ENCODE results near the gene MPP2. TPM values are rescaled to one million over a fixed set of nuclear protein-coding genes. Genes with fewer than 3 reads are reported as not detected.
A peak's percentile ranks its signal among the peaks of the same experiment; 100 is the strongest.
"Not testable (repeated sequence)": the region's sequence is repeated elsewhere in the genome, so short reads cannot be mapped to it uniquely, and the experiment has no call there.

Gene MPP2
- total RNA-seq, 1 experiment from 2014 or later = 0.74 TPM

DNA sequence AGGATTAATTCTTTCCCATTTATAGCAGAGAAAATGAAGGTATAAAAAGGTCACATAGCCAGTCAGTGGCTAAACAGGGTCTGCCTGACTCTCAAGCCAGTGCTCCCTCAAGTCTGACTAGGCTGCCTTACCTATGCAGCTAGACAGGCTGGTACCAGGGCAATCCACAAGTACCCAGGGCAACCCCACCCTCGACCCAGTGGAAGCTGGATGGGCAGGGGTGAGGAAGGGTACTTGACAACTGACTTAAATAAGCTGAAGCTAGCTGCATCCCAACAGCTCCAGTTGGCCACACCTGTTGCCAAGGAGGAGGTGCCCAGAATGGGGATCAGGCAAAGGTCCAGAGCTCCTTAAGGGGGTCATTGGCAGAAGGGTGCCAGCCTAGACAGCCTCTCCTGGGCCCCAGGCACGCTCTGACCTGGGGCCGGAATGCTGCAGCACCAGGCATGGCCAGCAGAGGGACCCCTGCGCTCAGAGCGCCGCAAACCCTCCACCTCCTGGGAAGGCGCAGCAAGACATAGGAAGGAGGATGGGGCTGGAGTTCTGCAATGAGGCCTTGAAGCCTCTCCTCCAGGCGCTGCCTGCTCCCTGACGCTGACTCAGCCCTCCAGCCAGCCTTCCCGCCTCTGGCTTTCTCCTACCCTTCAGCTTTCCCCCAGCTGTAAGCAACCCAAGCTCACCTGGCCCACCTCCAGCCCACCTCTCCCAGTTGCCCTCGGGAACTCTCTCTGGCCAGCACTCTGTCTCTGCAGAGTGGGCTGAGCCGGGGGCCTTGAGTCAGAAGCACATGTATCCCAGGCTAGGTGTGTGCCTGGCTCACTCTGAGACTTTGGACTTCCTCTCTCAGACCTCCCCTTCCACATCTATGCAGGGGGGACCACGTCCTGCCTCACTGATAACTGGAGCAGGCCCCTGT is 28.8 kb downstream of the MPP2 start:
- DNase-seq (ENCODE audit: extremely low read depth, low read depth) = peak; percentile 61

DNA sequence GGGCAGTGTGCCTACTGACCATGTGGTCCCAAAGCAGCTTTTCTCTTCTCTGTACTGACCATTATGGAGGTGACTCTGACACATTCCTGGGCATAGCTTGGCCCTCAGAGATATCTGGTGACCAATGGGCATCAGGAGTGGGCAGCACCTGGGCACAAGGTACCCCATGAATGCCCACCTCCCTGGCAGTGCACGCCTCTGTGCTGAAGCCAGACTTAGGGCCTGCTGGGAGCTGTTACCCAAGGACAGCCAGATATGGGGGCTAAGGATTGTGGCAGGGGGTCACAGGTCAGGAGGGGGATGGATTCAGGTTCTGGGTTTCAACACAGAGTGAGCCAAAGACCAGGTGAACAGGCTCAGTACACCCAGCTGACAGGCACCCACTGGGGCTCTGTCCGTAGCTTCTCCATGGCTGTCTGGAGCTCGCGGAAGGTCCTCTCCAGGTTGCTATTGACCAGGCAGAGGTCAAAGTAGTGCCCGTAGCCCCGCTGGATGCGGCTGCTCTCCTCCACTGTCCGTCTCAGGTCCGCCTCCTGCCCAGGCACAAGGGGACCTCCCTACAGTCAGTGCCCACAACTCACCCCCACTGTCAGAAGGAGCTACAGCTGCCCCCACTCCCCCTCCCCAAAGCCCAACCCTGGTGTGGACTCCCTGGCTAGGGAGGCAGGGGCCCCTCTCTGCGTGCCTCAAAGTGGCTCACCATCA is 29.7 kb downstream of the MPP2 start:
- DNase-seq (ENCODE audit: extremely low read depth, low read depth) = no peak

DNA sequence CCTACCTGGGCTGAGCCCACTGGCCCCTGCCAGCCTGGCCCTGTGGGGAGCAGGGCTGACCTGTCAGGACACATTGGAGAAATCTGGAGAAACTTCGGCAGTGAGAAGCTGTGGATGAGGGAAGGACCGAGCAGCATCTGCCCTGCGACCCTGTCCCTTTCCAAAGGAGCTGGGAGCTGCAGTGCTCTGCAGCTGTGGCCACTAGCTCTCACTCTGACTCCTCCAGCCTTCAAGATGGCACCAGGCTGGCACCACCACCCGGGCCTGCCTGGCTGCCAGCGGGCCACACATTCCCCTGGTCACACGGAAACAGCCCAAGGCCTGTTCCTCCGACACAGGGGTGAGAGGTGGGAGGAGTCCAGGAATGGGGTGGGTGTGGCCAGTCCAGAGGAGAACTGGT is 30.3 kb downstream of the MPP2 start:
- DNase-seq (ENCODE audit: extremely low read depth, low read depth) = no peak

DNA sequence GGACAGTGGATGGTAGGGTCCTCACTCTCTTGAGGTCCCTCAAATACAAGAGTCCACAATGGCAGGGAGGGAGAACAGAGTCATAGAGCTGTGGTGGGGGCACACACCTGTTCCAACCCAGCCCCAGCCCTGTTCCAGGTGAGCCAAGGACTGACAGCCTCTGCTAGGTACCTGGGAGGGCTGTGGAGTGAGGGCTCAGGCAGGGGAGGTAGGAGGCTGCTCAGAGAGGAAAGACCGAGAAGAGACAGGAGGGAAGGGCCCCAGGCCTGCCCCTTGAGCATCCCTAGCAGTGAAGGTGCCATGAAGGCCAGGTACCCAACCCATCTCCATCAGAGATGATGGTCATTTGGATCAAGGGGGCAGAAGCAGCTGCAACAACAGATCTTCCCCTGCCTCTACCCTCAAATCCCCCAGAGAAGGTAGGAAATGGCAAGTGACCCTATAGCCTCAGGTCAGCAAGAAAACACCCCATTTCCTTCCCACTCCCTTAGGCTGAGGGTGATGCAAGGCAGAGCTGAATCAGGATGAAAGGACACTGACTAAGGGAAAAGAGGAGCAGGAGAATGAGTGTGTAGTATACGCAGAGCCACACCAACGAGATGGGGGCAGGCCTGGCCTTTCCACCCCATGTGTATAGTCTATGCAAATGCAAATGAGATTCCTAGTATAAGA is 31.7 kb downstream of the MPP2 start:
- no peak for DNase-seq (ENCODE audit: extremely low read depth, low read depth)

DNA sequence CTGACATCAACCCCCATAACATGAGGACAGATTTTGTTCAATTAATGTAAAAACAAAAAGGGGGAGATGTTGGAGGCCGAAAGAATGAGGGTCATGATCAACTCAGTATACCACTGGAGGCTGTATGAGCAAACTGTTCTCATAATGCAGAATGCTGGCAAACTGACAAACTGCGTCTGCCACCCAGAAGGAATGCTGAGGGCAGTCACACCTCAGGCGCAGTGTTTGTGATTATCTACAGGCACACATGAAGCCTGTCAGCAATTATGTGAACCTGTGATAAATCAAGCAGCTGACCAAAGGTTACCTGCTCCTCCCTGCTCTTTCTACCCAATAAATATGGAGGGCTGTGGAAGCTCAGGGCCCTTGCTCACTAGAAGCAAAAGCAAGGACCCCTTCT is 33.0 kb downstream of the MPP2 start:
- no peak for DNase-seq (ENCODE audit: extremely low read depth, low read depth)

DNA sequence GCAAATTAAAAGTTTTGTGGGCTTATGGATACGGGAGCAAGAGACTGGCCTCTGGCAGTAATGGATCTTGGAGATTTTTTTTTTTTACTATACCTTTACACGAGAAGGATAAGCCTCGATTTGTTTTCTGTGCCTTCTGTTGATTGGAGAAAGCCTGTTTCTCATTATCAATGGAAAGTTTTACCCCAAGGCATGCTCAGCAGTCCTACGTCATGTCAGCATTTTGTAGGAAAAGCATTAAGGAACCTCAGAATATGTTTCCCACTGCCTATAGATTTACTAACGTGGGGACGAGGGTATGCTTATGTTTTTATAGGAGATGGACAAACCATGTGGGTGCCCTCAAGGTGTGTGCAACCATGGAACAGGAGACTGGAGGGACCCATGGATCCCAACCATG is 33.5 kb downstream of the MPP2 start:
- no peak for DNase-seq (ENCODE audit: extremely low read depth, low read depth)

DNA sequence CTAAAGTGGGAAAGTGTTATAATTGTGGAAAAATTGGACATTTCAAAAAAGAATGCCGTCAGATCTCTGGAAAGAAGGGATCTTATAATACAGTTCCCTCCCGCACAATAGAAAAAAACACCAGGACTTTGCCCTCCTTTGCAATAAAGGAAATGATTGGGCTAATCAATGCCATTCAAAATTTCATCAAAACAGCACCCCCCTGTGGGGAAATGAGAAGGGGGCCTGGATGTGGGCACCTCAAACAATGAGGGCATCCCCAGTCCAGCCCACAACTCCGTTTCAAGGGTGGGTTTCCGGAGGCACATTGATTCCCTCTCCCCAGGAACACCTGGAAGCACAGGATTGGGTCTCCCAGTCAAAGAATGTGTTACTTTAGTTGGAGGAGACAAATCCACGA is 34.2 kb downstream of the MPP2 start:
- DNase-seq (ENCODE audit: extremely low read depth, low read depth) = no peak

DNA sequence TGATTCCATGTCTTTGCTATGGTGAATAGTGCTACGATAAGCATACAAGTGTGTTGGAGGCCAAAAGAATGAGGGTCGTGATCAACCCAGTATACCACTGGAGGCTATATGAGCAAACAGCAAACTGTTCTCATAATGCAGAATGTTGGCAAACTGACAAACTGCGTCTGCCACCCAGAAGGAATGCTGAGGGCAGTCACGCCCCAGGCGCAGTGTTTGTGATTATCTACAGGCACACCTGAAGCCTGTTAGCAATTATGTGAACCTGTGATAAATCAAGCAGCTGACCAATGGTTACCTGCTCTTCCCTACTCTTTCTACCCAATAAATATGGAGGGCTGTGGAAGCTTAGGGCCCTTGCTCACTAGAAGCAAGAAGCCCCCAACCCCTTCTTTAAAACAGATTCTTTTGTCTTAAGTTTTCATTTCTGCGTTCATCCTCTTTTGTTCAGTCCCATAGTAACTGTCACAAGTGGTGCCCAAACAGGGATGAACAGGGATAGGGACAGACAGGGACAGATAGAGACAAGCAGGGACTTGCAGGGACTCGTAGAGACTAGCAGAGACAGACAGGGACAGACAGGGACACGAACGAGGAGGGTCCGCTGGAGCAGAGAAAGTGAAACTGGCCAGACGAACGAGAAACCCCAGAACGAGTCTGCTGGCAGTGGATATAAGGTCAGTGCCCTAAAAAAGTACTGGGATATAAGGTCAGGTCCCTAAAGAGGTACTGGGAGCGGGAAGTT is 35.2 kb downstream of the MPP2 start:
- DNase-seq (ENCODE audit: extremely low read depth, low read depth) = no peak

DNA sequence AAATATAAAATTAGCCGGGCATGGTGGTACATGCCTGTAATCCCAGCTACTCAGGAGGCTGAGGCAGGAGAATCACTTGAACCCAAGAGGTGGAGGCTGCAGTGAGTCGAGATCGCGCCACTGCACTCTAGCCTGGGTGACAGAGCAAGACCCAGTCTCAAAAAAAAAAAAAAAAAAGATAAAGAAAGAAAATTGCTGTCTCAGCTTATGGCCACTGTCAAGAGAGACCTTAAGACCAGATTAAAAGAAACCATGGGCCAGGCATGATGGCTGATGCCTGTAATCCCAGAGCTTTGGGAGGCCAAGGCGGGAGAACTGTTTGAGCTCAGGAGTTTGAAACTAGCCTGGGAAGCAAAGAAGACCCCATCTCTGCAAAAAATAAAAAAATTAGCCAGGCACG is 38.3 kb downstream of the MPP2 start:
- not testable (repeated sequence) for DNase-seq (ENCODE audit: extremely low read depth, low read depth)

DNA sequence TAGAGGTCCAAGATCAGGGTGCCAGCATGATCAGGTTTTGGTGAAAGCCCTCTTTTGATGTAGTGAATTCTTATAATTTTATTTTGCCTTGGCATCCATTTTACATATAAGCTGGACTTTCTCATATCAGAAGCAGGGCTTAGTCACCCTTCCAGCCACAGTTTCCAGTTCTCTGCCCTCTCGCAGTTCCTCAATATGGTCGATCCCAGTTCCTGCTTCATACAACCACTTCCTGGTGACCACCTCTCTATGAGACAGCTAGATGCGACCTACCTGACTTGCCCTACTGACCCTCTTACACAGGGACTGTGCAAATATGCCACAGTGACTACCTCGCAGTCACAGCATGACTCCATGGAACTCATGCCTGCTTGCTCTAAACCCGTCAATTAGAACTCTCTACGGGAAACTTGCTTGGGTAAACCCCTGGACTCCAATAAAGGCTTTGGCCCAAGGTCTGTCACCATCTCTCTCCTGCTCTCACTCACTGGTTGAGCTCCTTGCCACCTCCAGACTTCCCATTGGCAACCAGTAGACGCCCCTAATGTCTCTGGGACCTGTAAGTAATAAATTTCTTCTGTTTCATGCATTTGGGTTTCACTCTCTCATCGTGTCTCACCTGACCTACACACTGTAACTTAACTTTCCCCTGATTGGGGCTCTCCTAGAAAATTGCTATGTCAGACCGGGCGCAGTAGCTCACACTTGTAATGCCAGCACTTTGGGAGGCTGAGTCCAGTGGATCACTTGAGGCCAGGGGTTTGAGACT is 38.9 kb downstream of the MPP2 start:
- no peak for DNase-seq (ENCODE audit: extremely low read depth, low read depth)

DNA sequence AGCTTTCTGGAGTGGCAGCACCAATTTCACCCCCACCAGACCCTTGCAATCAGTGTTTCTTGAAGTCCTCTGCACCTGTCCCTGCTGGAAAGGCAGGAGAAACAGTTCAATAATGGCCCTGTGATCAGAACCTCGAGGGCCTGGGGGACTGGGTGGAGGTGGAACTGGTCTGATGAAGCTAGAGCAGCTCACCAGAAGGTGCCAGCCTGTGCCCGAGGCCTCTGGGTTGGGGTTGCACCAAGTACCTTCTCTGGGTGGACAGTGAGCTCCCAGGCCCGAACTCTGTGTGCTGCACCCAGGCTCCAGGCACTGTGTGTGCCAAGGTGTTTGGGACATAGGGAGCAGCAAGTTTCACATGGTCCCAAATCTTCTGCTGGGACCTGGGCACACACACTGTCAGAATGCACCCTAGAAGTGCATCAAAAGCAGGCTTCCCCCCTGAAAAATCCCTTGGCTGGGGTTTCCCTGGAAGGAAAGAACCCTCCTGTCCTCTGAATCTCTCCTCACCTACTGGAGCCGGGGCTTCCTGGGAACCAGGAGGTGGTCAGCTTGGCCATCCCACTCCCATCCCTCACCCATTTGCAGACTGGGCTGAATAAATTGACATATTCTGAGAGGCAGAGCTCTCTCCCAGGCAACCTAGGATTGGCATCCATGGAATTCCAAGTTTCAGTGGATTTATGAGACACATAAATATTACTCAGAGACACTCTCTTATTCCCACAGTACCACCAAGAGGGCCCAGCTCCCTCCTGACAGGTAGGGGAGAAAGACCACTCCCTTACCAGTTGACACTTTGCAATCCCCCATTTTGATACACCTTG is 43.0 kb downstream of the MPP2 start:
- DNase-seq (ENCODE audit: extremely low read depth, low read depth) = no peak

DNA sequence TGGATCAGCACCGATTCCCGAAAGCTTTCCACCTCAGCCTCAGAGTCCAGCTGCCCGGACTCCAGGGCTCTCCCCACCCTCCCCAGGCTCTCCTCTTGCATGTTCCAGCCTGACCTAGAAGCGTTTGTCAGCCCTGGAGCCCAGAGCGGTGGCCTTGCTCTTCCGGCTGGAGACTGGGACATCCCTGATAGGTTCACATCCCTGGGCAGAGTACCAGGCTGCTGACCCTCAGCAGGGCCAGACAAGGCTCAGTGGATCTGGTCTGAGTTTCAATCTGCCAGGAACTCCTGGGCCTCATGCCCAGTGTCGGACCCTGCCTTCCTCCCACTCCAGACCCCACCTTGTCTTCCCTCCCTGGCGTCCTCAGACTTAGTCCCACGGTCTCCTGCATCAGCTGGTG is 45.4 kb downstream of the MPP2 start:
- no peak for DNase-seq (ENCODE audit: extremely low read depth, low read depth)

DNA sequence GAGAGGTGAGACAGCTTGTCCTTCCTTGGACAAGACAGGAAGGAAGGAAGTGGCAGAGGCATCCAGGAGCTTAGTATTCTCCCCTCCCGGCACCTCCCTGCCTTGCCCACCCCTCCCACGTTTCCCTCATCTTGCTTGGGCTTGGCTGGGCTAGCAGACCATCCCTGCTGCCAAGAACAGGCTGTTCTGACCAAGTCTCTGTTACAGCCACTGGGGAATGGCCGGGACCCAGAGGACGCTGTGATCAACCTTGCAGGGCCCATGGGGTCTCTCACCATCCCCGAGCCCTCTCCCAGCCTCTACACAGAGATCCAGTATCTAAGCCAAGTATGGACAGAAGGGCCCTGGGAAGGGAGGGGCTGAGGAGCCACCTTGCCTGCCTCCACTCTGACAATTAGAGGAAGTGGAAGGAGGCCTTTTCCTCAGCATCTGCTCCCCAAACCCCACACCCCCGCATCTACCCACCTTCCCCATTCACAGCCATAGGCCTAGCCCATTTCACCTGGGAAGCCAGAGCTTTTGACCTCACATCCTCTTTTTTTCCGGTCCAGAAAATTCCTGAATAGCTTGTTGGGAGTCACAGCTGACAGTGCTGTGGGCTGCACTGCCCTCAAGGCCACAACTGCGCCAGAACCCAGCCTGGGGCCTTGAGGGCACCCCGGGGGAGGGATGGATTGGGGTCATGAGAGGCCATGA is 46.3 kb downstream of the MPP2 start:
- no peak for DNase-seq (ENCODE audit: extremely low read depth, low read depth)

DNA sequence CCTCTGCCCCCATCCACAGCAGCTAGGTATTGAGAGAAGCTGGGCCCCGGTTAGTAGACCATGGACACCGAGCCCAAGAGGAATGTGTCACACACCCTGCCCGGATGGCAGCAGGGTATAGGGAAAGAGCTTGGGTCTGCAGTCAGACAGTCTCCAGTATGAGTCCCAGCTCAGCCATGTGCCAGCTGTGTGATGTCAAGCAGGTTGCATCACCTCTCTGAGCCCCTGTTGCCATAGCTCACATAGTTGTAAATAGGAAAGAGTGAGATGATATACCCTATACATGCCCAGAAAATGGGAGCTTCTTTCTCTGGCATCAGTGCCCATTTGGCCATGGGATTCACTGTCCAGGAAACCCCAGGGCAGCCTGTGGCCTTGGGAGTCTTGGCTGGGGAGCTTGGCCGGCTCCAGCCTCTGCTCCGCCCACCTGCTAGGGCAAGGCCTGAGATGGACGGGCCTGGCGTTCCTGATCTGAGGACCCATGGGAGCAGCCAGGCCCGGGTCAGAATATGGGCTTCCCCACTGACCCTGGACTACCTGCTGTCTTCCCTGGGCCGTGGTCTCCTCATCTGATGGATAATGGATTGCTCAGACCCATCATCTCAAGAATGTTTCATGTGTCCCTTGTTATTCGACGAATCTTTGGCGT is 47.1 kb downstream of the MPP2 start:
- no peak for DNase-seq (ENCODE audit: extremely low read depth, low read depth)

DNA sequence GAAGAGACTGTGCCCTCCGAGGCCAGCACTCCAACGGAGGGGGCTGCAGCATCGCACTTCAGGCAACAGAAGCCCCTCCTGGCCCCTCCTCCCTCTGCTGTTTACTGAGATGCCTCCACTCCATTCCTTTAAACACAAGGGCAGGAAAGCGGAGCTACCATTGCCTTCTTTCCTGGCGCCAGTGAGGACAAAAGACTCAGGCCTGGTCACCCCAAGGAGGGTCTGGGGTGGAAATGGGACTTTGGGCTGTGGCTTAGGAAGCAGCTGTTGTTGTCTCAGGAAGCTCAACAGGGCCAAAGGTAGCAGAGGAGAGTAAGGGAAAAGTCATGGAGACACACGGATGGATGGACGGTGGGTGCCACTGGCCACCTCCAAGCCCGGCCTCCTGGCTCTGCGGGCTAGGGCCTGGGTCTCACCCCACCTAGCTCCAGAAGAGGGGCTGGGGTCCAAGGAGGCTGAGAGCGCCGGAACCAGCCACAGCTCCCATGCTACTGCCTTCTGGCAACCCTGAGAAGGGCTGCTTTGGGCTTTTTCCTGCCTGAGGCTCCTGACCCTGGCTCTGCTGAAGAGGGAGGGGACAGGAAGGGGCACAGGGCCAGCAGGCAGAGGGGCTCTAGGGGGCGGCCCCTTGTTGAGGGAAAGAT is 49.3 kb downstream of the MPP2 start:
- DNase-seq (ENCODE audit: extremely low read depth, low read depth) = no peak

DNA sequence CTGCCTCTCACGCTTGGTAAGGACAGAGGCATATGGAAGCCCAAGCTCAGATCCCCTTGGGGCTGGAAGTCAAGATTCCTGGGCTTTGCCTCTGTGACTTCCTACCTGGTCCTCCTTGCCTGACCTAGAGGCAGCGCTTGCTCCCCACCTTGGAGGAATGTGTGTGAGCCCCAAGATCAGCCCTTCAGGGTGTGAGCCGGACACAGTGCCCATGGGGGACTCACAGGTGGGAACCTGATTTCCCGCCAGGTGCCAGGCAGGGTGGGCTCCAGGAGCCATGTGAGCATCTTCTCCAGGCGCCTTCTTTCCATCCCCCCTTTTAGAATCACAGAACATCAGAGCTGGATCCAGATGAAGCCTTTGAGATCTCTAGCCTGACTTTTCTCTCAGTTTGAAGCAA is 50.2 kb downstream of the MPP2 start:
- no peak for DNase-seq (ENCODE audit: extremely low read depth, low read depth)

DNA sequence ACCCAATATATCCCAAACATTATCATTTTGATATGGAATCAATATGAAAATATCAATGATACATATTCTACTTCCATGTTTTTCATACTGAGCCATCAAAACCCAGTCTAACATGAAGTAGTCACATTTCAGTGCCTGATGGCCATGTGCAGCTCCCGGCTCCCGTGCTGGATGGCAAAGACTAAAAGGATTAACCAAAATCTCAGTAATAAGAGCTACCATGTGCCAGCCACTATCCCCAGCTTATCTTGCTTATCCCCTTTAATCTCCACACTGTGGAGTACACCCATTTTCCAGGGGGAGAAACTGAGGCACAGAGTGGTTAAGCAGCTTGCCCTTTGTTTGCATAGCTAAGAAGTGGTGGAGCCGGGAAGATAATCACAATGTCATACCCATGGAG is 51.2 kb downstream of the MPP2 start:
- no peak for DNase-seq (ENCODE audit: extremely low read depth, low read depth)

DNA sequence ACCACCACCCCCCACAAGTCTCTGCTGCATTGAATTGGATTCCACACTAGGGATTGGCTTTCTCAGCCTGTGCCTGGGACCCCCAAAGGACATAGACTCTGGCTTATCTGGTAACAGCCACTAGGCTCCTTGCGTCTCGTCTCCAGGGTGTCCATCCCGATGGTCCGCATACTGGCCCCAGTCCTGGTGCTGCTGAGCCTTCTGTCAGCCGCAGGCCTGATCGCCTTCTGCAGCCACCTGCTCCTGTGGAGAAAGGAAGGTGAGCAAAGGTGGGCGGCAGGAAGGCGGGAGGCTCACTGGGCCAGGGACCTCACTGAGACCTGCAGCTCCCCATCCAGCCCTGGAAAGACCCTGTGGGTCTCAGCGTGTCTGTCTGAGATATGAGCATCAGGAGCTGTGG is 52.3 kb downstream of the MPP2 start:
- no peak for DNase-seq (ENCODE audit: extremely low read depth, low read depth)
